Measurements from ENCODE around the gene CCDC9. TPM values are rescaled to one million over a fixed set of nuclear protein-coding genes. Genes with fewer than 3 reads are reported as not detected.

The CCDC9 gene
- total and polyA plus RNA-seq, 2 of the 13 experiments (the other 11 are each of a cell fraction or from before 2014, with no cell fraction given): 2.9 to 6.3 TPM

- TF ChIP-seq ZNF678 (CRISPR knock-in tag; IDR thresholded peaks at IDR 0.05) (no peak), ZNF12 (CRISPR knock-in tag; IDR thresholded peaks at IDR 0.05) (no peak), GPBP1L1 (CRISPR knock-in tag; IDR thresholded peaks at IDR 0.05) (no peak), FOXK2 (IDR thresholded peaks at IDR 0.05) (no peak; the same call in 1 of the 2 replicates), ZNF562 (CRISPR knock-in tag; IDR thresholded peaks at IDR 0.05; ENCODE audit: borderline replicate concordance) (no peak), BCL6 (CRISPR knock-in tag; IDR thresholded peaks at IDR 0.05) (peak; percentile 23; the same call in 1 of the 2 replicates), CSRNP1 (CRISPR knock-in tag; IDR thresholded peaks at IDR 0.05) (no peak; the same call in 1 of the 2 replicates), LBX2 (CRISPR knock-in tag; IDR thresholded peaks at IDR 0.05; ENCODE audit: borderline replicate concordance) (peak; percentile 91; the same call in 1 of the 2 replicates), THAP8 (CRISPR knock-in tag; IDR thresholded peaks at IDR 0.05; ENCODE audit: borderline replicate concordance) (peak; percentile 94; the same call in 1 of the 2 replicates), MXI1 (IDR thresholded peaks at IDR 0.05; ENCODE audit: borderline replicate concordance, low read depth, low read length) (peak; percentile 55; the same call in 1 of the 3 replicates), ARNTL (CRISPR knock-in tag; IDR thresholded peaks at IDR 0.05) (peak; percentile 97), PCBP2 (optimal IDR thresholded peaks at IDR 0.05; ENCODE audit: low read depth, low read length, poor library complexity, severe bottlenecking) (no peak), CHD2 (IDR thresholded peaks at IDR 0.05; ENCODE audit: low read depth, low read length) (no peak), ZNF468 (CRISPR knock-in tag; IDR thresholded peaks at IDR 0.05) (no peak), ZNF569 (CRISPR knock-in tag; IDR thresholded peaks at IDR 0.05; ENCODE audit: borderline replicate concordance) (no peak), ZBTB25 (CRISPR knock-in tag; IDR thresholded peaks at IDR 0.05) (peak; percentile 74), RXRA (CRISPR knock-in tag; IDR thresholded peaks at IDR 0.05) (peak; percentile 45; the same call in 1 of the 2 replicates), ZBTB14 (CRISPR knock-in tag; IDR thresholded peaks at IDR 0.05) (peak; percentile 61), MIER3 (CRISPR knock-in tag; IDR thresholded peaks at IDR 0.05; ENCODE audit: borderline replicate concordance) (no peak; the same call in 1 of the 2 replicates)
Measured at GRCh38 chr19:47231215-47232054, 24.9 kb upstream of the CCDC9 start (continued).
